PC-9 (cell line): ENCODE data around the gene EMILIN1. TPM values are rescaled to one million over a fixed set of nuclear protein-coding genes. Genes with fewer than 3 reads are reported as not detected.
A peak's percentile ranks its signal among the peaks of the same experiment; 100 is the strongest.

Source experiments
- BruUV-seq: library from RNA; stranded (reverse); fragments of 400-500 nt; replicated peaks from 2 replicates; lab custom pipeline; 2021; lab: Mats Ljungman, UMichigan
- CTCF ChIA-PET: fragments of 300-600 bp; sonication (Branson Sonifier 250); formaldehyde crosslinking; loops from one replicate; lab custom pipeline; 2022; ENCODE audit warnings: antibody characterized with exemption; lab: Charles Lee
- POLR2A ChIA-PET: fragments of 300-600 bp; sonication (Branson Sonifier 250); formaldehyde crosslinking; loops from one replicate; lab custom pipeline; 2022; ENCODE audit warnings: antibody characterized with exemption; ENCODE audit not compliant: unreplicated experiment; lab: Charles Lee
- DNase-seq, 2 experiments: peaks; one replicate each; pipeline versions ENCODE4 v3.0.0 to v3.0.0-alpha.2; 2015 to 2022; ENCODE audit warnings: mixed read lengths in 1 of 2
- H2AFZ ChIP-seq: fragments of 200-600 bp; sonication (generic); 2 replicates; pipeline ENCODE4 v1.8.1; 2017; ENCODE audit warnings: antibody characterized with exemption
- H3F3A ChIP-seq: fragments of 200-600 bp; sonication (generic); 2 replicates; pipeline ENCODE4 v1.8.1; 2017; ENCODE audit warnings: antibody characterized with exemption, mild to moderate bottlenecking, low read depth; ENCODE audit not compliant: insufficient read depth
- H3K27ac ChIP-seq: fragments of 200-600 bp; sonication (generic); 2 replicates; pipeline ENCODE4 v1.6.1; 2016; ENCODE audit warnings: mixed run types
- H3K27me3 ChIP-seq: fragments of 200-600 bp; sonication (generic); 2 replicates; pipeline ENCODE4 v1.6.1; 2016; ENCODE audit warnings: low read depth, mixed run types; ENCODE audit not compliant: insufficient read depth
- H3K36me3 ChIP-seq: fragments of 200-600 bp; sonication (generic); 2 replicates; pipeline ENCODE4 v1.6.1; 2016; ENCODE audit warnings: low read depth, mixed run types
- H3K4me1 ChIP-seq: fragments of 200-600 bp; sonication (generic); replicated peaks from 2 replicates; pipeline ENCODE4 v1.6.1; 2016; ENCODE audit warnings: mixed run types; ENCODE audit not compliant: insufficient read depth
- H3K4me2 ChIP-seq: fragments of 200-600 bp; sonication (generic); 2 replicates; pipeline ENCODE4 v1.6.1; 2017; ENCODE audit warnings: mixed run types
- H3K4me3 ChIP-seq: fragments of 200-600 bp; sonication (generic); 2 replicates; pipeline ENCODE4 v1.6.1; 2016; ENCODE audit warnings: mixed run types
- H3K79me2 ChIP-seq: fragments of 200-600 bp; sonication (generic); 2 replicates; pipeline ENCODE4 v1.6.1; 2017; ENCODE audit warnings: low read depth, mixed run types
- H3K9me2 ChIP-seq: fragments of 200-600 bp; sonication (generic); 2 replicates; pipeline ENCODE4 v1.8.1; 2017; ENCODE audit warnings: mild to moderate bottlenecking; ENCODE audit not compliant: insufficient read depth
- H3K9me3 ChIP-seq: fragments of 200-600 bp; sonication (generic); 2 replicates; pipeline ENCODE4 v1.8.1; 2016; ENCODE audit warnings: low read depth; ENCODE audit not compliant: insufficient read depth
- H4K20me1 ChIP-seq: fragments of 200-600 bp; sonication (generic); 2 replicates; pipeline ENCODE4 v1.8.1; 2017; ENCODE audit not compliant: insufficient read depth
- EZH2 ChIP-seq: fragments of 200-600 bp; sonication (generic); IDR thresholded peaks from 2 replicates; pipeline ENCODE4 v1.8.0; 2017; ENCODE audit warnings: antibody characterized with exemption, low read depth
- intact Hi-C: fragments of 100-400 bp; cut with micrococcal nuclease; formaldehyde crosslinking; loops from one replicate; pipeline ENCODE4 v1.10.0; 2022; ENCODE audit not compliant: unreplicated experiment
- total RNA-seq: library from RNA; stranded (reverse); gene quantifications from 2 replicates; pipeline ENCODE4 v1.2.3, GENCODE V29; 2021
- TF ChIP-seq, protein P1 (sequence below): fragments of 200-600 bp; sonication (generic); conservative IDR thresholded peaks from 2 replicates; pipeline ENCODE4 v1.6.1; 2017; ENCODE audit warnings: mixed run types, antibody characterized with exemption, mild to moderate bottlenecking, moderate library complexity

Gene EMILIN1
- total RNA-seq, 1 experiment from 2014 or later = 1.6 TPM

DNA sequence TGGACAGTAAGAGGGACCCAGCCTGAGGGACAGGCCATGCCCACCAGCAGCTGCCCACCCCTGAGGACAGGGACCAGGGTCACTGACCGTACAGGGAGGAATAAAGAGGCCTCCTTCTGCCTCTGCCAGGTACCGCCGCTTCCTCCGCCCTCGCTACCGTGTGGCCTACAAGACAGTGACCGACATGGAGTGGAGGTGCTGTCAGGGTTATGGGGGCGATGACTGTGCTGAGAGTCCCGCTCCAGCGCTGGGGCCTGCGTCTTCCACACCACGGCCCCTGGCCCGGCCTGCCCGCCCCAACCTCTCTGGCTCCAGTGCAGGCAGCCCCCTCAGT is 2.2 kb downstream of the EMILIN1 start:
- H3K9me2 ChIP-seq = no peaks in the 10 kb centered on the region
- CTCF ChIA-PET = interaction anchor here (0.6 kb wide), 1 partner anchor 158 kb away, joined by 3 read pairs; no protein-coding TSS in a partner anchor
- H3K4me1 ChIP-seq = peaks cover 13% of the 10 kb centered on the region
- no peaks in the 10 kb centered on the region for H3K36me3 ChIP-seq
- intact Hi-C loops = no loop called here
- no peaks in the 10 kb centered on the region for H3K79me2 ChIP-seq
- BruUV-seq = no TSS peak
- POLR2A ChIA-PET = interaction anchor here (0.7 kb wide), 1 partner anchor 289 kb away, joined by 4 read pairs; no protein-coding TSS in a partner anchor
- H2AFZ ChIP-seq = no peak overlapping the region
- no peaks in the 10 kb centered on the region for H3K9me3 ChIP-seq
- H3K27ac ChIP-seq = no peak overlapping the region
- DNase-seq = no peak
- TF ChIP-seq EZH2 = no peak
- TF ChIP-seq, protein P1, sequence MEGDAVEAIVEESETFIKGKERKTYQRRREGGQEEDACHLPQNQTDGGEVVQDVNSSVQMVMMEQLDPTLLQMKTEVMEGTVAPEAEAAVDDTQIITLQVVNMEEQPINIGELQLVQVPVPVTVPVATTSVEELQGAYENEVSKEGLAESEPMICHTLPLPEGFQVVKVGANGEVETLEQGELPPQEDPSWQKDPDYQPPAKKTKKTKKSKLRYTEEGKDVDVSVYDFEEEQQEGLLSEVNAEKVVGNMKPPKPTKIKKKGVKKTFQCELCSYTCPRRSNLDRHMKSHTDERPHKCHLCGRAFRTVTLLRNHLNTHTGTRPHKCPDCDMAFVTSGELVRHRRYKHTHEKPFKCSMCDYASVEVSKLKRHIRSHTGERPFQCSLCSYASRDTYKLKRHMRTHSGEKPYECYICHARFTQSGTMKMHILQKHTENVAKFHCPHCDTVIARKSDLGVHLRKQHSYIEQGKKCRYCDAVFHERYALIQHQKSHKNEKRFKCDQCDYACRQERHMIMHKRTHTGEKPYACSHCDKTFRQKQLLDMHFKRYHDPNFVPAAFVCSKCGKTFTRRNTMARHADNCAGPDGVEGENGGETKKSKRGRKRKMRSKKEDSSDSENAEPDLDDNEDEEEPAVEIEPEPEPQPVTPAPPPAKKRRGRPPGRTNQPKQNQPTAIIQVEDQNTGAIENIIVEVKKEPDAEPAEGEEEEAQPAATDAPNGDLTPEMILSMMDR = no peak
- H3K4me2 ChIP-seq = peak overlapping the region; percentile 79; the same call in 1 of the 2 replicates
- no peak overlapping the region for H3K4me3 ChIP-seq
- peaks cover 18% of the 10 kb centered on the region for H3K27me3 ChIP-seq
- peaks cover 14% of the 10 kb centered on the region; the same call in 1 of the 2 replicates for H3F3A ChIP-seq
- no peaks in the 10 kb centered on the region for H4K20me1 ChIP-seq

DNA sequence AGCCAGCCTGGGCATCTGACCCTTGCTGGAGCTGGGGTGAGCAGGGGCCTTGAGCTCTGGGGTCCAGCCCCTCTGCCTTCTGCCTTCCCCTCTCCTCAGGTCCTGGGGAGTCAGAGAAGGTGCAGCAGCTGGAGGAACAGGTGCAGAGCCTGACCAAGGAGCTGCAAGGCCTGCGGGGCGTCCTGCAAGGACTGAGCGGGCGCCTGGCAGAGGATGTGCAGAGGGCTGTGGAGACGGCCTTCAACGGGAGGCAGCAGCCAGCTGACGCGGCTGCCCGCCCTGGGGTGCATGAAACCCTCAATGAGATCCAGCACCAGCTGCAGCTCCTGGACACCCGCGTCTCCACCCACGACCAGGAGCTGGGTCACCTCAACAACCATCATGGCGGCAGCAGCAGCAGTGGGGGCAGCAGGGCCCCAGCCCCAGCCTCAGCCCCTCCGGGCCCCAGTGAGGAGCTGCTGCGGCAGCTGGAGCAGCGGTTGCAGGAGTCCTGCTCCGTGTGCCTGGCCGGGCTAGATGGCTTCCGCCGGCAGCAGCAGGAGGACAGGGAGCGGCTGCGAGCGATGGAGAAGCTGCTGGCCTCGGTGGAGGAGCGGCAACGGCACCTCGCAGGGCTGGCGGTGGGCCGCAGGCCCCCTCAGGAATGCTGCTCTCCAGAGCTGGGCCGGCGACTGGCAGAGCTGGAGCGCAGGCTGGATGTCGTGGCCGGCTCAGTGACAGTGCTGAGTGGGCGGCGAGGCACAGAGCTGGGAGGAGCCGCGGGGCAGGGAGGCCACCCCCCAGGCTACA is 3.8 kb downstream of the EMILIN1 start:
- peaks cover 9% of the 10 kb centered on the region; the same call in 1 of the 2 replicates for H3F3A ChIP-seq
- no peaks in the 10 kb centered on the region for H4K20me1 ChIP-seq
- H3K9me3 ChIP-seq = no peaks in the 10 kb centered on the region
- H3K36me3 ChIP-seq = no peaks in the 10 kb centered on the region
- ChIA-PET POLR2A (no interaction called here), CTCF (interaction anchor here (1.3 kb wide), 1 partner anchor 10 kb away, joined by 4 read pairs; no protein-coding TSS in a partner anchor)
- no peaks in the 10 kb centered on the region for H3K9me2 ChIP-seq
- DNase-seq = no peak
- H3K4me2 ChIP-seq = peak overlapping the region; percentile 79; the same call in 1 of the 2 replicates
- H3K79me2 ChIP-seq = no peaks in the 10 kb centered on the region
- H3K4me1 ChIP-seq = peaks cover 21% of the 10 kb centered on the region
- H2AFZ ChIP-seq = no peak overlapping the region
- BruUV-seq = no TSS peak
- H3K27me3 ChIP-seq = peaks cover 8% of the 10 kb centered on the region
- intact Hi-C loops = no loop called here
- H3K27ac ChIP-seq = no peak overlapping the region
- H3K4me3 ChIP-seq = 0 out of 2 replicates have a peak overlapping the region, but pooled peaks have one; percentile 35
- TF ChIP-seq, protein P1 = no peak
- TF ChIP-seq EZH2 = no peak

DNA sequence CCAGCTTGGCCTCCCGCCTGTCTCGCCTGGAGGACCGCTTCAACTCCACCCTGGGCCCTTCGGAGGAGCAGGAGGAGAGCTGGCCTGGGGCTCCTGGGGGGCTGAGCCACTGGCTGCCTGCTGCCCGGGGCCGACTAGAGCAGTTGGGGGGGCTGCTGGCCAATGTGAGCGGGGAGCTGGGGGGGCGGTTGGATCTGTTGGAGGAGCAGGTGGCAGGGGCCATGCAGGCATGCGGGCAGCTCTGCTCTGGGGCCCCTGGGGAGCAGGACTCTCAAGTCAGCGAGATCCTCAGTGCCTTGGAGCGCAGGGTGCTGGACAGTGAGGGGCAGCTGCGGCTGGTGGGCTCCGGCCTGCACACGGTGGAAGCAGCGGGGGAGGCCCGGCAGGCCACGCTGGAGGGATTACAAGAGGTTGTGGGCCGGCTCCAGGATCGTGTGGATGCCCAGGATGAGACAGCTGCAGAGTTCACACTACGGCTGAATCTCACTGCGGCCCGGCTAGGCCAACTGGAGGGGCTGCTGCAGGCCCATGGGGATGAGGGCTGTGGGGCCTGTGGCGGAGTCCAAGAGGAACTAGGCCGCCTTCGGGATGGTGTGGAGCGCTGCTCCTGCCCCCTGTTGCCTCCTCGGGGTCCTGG is 4.5 kb downstream of the EMILIN1 start:
- no peaks in the 10 kb centered on the region for H3K36me3 ChIP-seq
- CTCF ChIA-PET = no interaction called here
- no TSS peak for BruUV-seq

More for the DNA sequence above, 4.5 kb downstream of the EMILIN1 start:
- intact Hi-C loops = no loop called here
- DNase-seq = no peak
- no peaks in the 10 kb centered on the region for H3K9me3 ChIP-seq
- peaks cover 25% of the 10 kb centered on the region for H3K4me1 ChIP-seq
- no peak overlapping the region for H3K4me3 ChIP-seq
- H2AFZ ChIP-seq = no peak overlapping the region
- no peak overlapping the region for H3K4me2 ChIP-seq
- no peak overlapping the region for H3K27ac ChIP-seq
- no peaks in the 10 kb centered on the region for H3K79me2 ChIP-seq
- POLR2A ChIA-PET = interaction anchor here (0.6 to 1.0 kb wide), 3 partner anchors 31 to 101 kb away, joined by 3 to 20 read pairs (median 5); no protein-coding TSS in a partner anchor
- H4K20me1 ChIP-seq = no peaks in the 10 kb centered on the region
- H3K9me2 ChIP-seq = no peaks in the 10 kb centered on the region
- H3K27me3 ChIP-seq = 0 out of 2 replicates have a peak, but pooled peaks cover under 1% of the 10 kb centered on the region
- peaks cover 9% of the 10 kb centered on the region; the same call in 1 of the 2 replicates for H3F3A ChIP-seq
- TF ChIP-seq EZH2 = no peak
- TF ChIP-seq, protein P1 = no peak
